AG04449 (cell line): ENCODE measurements around the gene FURIN.

Experiments
- CTCF ChIA-PET: fragments of 350-600 bp; formaldehyde crosslinking; extraction: SDS; loops from one replicate; lab custom pipeline; 2021; ENCODE audit warnings: antibody characterized with exemption; lab: Yijun Ruan, JAX
- POLR2A ChIA-PET: fragments of 400-600, 350-600 bp; formaldehyde crosslinking; extraction: SDS; loops from one replicate; lab custom pipeline; 2020; ENCODE audit warnings: antibody characterized with exemption, inconsistent platforms; lab: Yijun Ruan, JAX
- DNase-seq: peaks from one replicate; pipeline ENCODE4 v3.0.0-alpha.2; 2010; ENCODE audit warnings: low read depth, low spot score
- H3K4me3 ChIP-seq: 2 replicates; pipeline ENCODE4 v1.5.1; 2011; ENCODE audit warnings: low read depth, mild to moderate bottlenecking, control low read depth, low read length
- TF ChIP-seq, protein P1 (sequence below): IDR thresholded peaks from one replicate; pipeline ENCODE4 v1.5.1; 2011; ENCODE audit warnings: mild to moderate bottlenecking, moderate library complexity, low read length, control low read depth, inconsistent platforms; ENCODE audit not compliant: insufficient read depth; ENCODE audit errors: missing control alignments

The FURIN gene

DNA sequence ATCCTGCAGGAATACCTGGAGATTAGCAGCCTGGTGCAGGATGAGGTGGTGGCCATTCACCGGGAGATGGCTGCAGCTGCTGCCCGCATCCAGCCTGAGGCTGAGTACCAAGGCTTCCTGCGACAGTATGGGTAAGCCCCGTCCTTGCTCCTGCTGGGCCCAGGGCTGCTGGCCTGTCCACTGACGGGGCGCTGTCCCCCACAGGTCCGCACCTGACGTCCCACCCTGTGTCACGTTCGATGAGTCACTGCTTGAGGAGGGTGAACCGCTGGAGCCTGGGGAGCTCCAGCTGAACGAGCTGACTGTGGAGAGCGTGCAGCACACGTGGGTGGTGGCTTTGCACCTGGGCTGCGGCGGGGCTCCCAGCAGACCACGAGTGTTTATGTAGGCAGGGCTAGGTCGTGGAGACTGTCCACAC is 20.9 kb downstream of the FURIN start:
- ChIA-PET POLR2A (no interaction called here), CTCF (interaction anchor here (0.6 to 2.8 kb wide), 6 partner anchors 12 to 280 kb away, joined by 3 to 20 read pairs (median 8); partner anchors contain the start of gene MAN2A2)
- TF ChIP-seq, protein P1, sequence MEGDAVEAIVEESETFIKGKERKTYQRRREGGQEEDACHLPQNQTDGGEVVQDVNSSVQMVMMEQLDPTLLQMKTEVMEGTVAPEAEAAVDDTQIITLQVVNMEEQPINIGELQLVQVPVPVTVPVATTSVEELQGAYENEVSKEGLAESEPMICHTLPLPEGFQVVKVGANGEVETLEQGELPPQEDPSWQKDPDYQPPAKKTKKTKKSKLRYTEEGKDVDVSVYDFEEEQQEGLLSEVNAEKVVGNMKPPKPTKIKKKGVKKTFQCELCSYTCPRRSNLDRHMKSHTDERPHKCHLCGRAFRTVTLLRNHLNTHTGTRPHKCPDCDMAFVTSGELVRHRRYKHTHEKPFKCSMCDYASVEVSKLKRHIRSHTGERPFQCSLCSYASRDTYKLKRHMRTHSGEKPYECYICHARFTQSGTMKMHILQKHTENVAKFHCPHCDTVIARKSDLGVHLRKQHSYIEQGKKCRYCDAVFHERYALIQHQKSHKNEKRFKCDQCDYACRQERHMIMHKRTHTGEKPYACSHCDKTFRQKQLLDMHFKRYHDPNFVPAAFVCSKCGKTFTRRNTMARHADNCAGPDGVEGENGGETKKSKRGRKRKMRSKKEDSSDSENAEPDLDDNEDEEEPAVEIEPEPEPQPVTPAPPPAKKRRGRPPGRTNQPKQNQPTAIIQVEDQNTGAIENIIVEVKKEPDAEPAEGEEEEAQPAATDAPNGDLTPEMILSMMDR, result no peak
- no peak for DNase-seq
- H3K4me3 ChIP-seq, result no peak overlapping the region

DNA sequence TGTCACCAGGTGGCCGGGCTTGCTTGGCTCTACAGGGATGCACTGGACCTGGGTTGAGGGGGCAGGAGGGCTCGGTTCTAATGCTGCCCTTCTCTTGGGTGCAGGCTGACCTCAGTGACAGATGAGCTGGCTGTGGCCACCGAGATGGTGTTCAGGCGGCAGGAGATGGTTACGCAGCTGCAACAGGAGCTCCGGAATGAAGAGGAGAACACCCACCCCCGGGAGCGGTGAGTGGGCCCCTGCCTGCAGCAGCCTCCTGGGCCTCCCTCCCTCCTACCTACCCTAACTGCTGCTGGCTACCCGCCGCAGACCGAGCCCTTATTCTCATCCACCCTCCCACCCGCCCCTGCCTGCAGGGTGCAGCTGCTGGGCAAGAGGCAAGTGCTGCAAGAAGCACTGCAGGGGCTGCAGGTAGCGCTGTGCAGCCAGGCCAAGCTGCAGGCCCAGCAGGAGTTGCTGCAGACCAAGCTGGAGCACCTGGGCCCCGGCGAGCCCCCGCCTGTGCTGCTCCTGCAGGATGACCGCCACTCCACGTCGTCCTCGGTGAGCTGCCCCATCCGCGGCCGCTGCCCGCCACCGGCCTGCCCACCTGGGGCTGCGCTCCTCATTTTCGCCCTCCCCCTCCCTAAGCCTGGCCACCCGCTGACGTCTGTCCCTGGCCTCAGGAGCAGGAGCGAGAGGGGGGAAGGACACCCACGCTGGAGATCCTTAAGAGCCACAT is 21.5 kb downstream of the FURIN start:
- H3K4me3 ChIP-seq, result no peak overlapping the region
- TF ChIP-seq, protein P1, result no peak
- ChIA-PET POLR2A (no interaction called here), CTCF (interaction anchor here (0.6 to 2.8 kb wide), 6 partner anchors 11 to 280 kb away, joined by 3 to 20 read pairs (median 8); partner anchors contain the start of gene MAN2A2)
- no peak for DNase-seq

DNA sequence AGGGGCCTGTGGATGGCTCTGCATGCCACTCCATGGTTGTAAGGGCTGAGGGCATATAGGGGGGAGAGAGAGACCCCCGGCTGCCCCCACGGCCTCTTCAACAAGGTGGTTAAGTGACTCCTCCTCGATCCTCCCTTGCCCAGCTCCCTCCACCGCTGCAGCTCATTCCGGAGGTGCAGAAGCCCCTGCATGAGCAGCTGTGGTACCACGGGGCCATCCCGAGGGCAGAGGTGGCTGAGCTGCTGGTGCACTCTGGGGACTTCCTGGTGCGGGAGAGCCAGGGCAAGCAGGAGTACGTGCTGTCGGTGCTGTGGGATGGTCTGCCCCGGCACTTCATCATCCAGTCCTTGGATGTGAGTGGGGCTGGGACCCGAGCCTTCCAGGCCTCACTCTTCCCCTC is 22.5 kb downstream of the FURIN start:
- CTCF ChIA-PET, result interaction anchor here (1.1 to 2.6 kb wide), 3 partner anchors 10 to 243 kb away, joined by 3 to 20 read pairs (median 4); partner anchors contain the start of gene MAN2A2
- DNase-seq, result no peak
- POLR2A ChIA-PET, result no interaction called here
- no peak overlapping the region for H3K4me3 ChIP-seq
- TF ChIP-seq, protein P1, result no peak

DNA sequence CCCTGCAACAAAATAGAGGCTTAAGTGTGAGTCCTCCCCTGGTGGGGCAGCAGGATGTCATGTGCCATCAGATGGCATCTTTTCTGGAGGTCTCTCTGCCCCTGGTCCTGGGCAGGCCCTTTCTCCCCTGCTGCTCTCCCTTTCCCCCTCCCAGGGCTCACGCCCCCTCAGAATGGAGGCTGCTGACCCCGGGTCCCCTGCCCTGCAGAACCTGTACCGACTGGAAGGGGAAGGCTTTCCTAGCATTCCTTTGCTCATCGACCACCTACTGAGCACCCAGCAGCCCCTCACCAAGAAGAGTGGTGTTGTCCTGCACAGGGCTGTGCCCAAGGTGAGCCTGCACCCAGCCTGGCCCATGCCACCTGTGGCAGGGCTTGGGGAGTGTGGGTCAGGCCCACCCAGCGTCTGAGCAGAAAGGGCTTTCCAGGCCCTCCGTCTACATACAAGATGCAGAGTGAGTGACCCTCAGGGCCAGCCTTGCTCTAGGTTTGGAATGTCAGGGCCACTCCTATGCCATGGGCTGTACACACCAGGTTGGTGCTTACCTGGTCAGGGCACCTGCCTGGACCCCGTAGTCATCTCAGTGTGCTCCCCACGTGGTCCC is 23.1 kb downstream of the FURIN start:
- CTCF ChIA-PET, result interaction anchor here (1.1 to 2.6 kb wide), 2 partner anchors 11 to 244 kb away, joined by 3 to 14 read pairs; partner anchors contain the start of gene MAN2A2

DNA sequence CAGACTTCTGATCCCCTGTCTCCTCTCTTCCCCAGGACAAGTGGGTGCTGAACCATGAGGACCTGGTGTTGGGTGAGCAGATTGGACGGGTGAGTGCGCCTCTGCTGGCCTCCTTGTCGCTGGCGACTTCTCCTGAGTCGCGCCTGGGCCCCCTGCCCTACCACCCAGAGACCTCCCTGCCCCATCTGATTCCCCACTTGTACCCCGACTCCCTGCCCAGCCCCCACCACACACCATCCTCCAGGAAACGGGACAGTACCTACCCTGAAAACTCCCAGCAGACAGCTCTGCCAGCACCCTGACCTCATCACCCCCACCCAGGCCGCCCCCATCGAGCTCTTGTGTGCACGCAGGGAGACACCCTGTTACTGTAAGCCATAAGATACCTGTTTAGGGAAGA is 23.6 kb downstream of the FURIN start:
- TF ChIP-seq, protein P1, result no peak
- no peak overlapping the region for H3K4me3 ChIP-seq
- DNase-seq, result no peak
- CTCF ChIA-PET, result interaction anchor here (2.6 kb wide), 1 partner anchor 10 kb away, joined by 14 read pairs; the partner anchor contains the start of gene MAN2A2
- POLR2A ChIA-PET, result no interaction called here

More for the DNA sequence above, 23.1 kb downstream of the FURIN start:
- TF ChIP-seq, protein P1, result no peak
- DNase-seq, result no peak
- POLR2A ChIA-PET, result no interaction called here
- H3K4me3 ChIP-seq, result no peak overlapping the region
